Heart right ventricle (tissue), 16 donors: ENCODE results near the gene ECHS1. TPM values are rescaled to one million over a fixed set of nuclear protein-coding genes. Genes with fewer than 3 reads are reported as not detected.

Experiments
- ATAC-seq, 8 donors: fragments of 200-7000 bp; cut with Tn5 transposase; one replicate each; pipeline ENCODE4 v1.9.1; 2020; ENCODE audit warnings: mild to moderate bottlenecking in 8 of 8, moderate library complexity in 8 of 8, moderate number of reproducible peaks in 1 of 8
- DNase-seq, 2 donors: peaks; one replicate each; pipeline ENCODE4 v3.0.0-alpha.2; 2020
- H3K27ac ChIP-seq, 10 donors: fragments of 200-600 bp; sonication (generic) in 2 of 10; one replicate each; pipeline versions ENCODE4 v1.5.0 to v1.8.0; 2020 to 2022; ENCODE audit warnings: mild to moderate bottlenecking in 3 of 10
- H3K27me3 ChIP-seq, 7 donors: fragments of 200-600 bp; one replicate each; pipeline ENCODE4 v1.8.0; 2021 to 2022; ENCODE audit warnings: mild to moderate bottlenecking in 2 of 7
- H3K36me3 ChIP-seq, 9 donors: fragments of 200-600 bp; sonication (generic) in 1 of 9; one replicate each; pipeline versions ENCODE4 v1.5.0 to v1.8.0; 2020 to 2022; ENCODE audit warnings: mild to moderate bottlenecking in 2 of 9
- H3K4me1 ChIP-seq, 9 donors: fragments of 200-600 bp; sonication (generic) in 1 of 9; one replicate each; pipeline versions ENCODE4 v1.5.0 to v1.8.0; 2020 to 2022; ENCODE audit warnings: mild to moderate bottlenecking in 4 of 9
- H3K4me3 ChIP-seq, 10 donors: fragments of 200-600 bp; sonication (generic) in 2 of 10; one replicate each; pipeline versions ENCODE4 v1.5.0 to v1.8.0; 2020 to 2022; ENCODE audit warnings: mild to moderate bottlenecking in 7 of 10, moderate library complexity in 2 of 10
- H3K9me3 ChIP-seq, 11 donors: fragments of 200-600 bp in 10 of 11; sonication (generic) in 2 of 11; one replicate each; pipeline versions ENCODE4 v1.5.0 to v1.8.0; 2013 to 2022; ENCODE audit warnings: mild to moderate bottlenecking in 2 of 11, control low read depth in 1 of 11, moderate library complexity in 1 of 11
- WGBS, 2 donors: extraction: QIAGEN DNeasy Blood & Tissue Kit; methylation state at CpG; one replicate each; pipeline ENCODE4 v1.1.7; 2013; ENCODE audit warnings: inconsistent platforms in 1 of 2; 5-methylcytosine and 5-hydroxymethylcytosine counted together
- intact Hi-C, 10 donors: fragments of 100-400 bp; cut with DNase I; formaldehyde crosslinking; loops; one replicate each; pipeline versions ENCODE4 v1.11.1 to v1.14.2; 2022
- polyA plus RNA-seq, 2 donors: library from polyadenylated mRNA; stranded (reverse); fragments of 200-250 nt; gene quantifications; one replicate each; pipeline ENCODE4 v1.2.3, GENCODE V29; 2013
- total RNA-seq, 10 donors: library from RNA; stranded (reverse); fragmentation: NEBNext Ultra II Directional in 3 of 10; extraction: Animal tissue kit (Norgen Biotek cat#: 25700) in 3 of 10; gene quantifications; one replicate each; pipeline versions ENCODE4 v1.2.1 to v1.2.4, GENCODE V29; 2021 to 2023
- TF ChIP-seq, protein P1 (sequence below), 9 donors: fragments of 200-600 bp; sonication (generic) in 2 of 9; IDR thresholded peaks; one replicate each; pipeline versions ENCODE4 v1.5.0 to v1.8.0; 2021 to 2022; ENCODE audit warnings: antibody characterized with exemption in 9 of 9, mild to moderate bottlenecking in 5 of 9, moderate library complexity in 1 of 9
- donor health status: Arrhythmogenic right ventricular cardiomyopathy.
- donor health status: ischemic (EF 13 %, LVEDD 7.1; RV severe dilation, severe dysfunction).
- donor health status: healthy with polysubstance abuse.
- donor health status: DM: no; HTN: yes; CAD: no.
- donor health status: DM: no; HTN: no; CAD: no.
- donor health status: ischemic (EF 25% LVEDD 6.9; RV normal size, moderate dysfunction).
- donor health status: ischemic (EF 25% LVEDD 5.7; RV mildly dilated, moderate dysfunction).
- donor health status: healthy.
- donor health status: DM: yes; HTN: yes; CAD: no.
- donor health status: Ischemic cardiomyopathy.
- donor health status: ischemic (EF 35%, LVEDD 5.7; RV mildly dilated, moderate dysfunction).
- donor health status: nonischemic (EF 11% LVEDD 7.7; RV severe dilation, severe dysfunction).
- donor health status: DM: yes; HTN: yes; CAD: no.
- donor health status: PGD.
- donor health status: ischemic (EF 29% LVEDD 5.4; RV normal size, mild dysfunction).
- donor health status: nonischemic (EF 23%, LVEDD 6.1; RV moderate dilation, normal function).

The ECHS1 gene
- total and polyA plus RNA-seq, 12 donors: 117 to 275 (median 213) TPM

DNA sequence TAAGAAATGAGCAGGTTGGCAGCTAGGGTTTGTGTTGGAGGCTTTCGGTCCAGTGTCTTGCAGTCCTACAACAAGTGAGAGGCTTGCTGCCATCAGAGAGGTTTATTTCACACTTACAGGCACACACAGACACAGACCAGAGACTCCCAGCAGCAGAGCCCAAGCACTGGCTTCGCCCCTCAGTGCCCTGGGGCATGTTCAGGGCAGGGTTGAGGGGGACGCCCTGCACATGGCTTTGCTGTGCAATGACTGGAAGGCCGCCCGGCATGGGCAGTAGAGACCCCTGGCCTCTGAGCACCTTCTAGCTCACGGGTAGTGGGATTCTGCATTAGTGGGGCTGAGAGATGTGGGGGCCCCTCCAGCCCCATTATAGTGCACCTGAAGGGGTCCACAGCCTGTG lies 47.4 kb upstream of the ECHS1 start:
- intact Hi-C loops: loop anchor here in 1 of 10 donors (5.0 kb wide), 1 partner anchor 152 kb away; no protein-coding TSS in a partner anchor
- Histone ChIP-seq H3K4me1 (peaks cover 0 to 5% (median 0%) of the 10 kb centered on the region in 9 donors), H3K9me3 (no peaks in the 10 kb centered on the region), H3K36me3 (peaks cover 0 to 45% (median 10%) of the 10 kb centered on the region in 9 donors), H3K27me3 (peaks cover 0 to 21% (median 5%) of the 10 kb centered on the region in 7 donors), H3K27ac (no peak overlapping the region), H3K4me3 (no peak overlapping the region)
- TF ChIP-seq, protein P1, sequence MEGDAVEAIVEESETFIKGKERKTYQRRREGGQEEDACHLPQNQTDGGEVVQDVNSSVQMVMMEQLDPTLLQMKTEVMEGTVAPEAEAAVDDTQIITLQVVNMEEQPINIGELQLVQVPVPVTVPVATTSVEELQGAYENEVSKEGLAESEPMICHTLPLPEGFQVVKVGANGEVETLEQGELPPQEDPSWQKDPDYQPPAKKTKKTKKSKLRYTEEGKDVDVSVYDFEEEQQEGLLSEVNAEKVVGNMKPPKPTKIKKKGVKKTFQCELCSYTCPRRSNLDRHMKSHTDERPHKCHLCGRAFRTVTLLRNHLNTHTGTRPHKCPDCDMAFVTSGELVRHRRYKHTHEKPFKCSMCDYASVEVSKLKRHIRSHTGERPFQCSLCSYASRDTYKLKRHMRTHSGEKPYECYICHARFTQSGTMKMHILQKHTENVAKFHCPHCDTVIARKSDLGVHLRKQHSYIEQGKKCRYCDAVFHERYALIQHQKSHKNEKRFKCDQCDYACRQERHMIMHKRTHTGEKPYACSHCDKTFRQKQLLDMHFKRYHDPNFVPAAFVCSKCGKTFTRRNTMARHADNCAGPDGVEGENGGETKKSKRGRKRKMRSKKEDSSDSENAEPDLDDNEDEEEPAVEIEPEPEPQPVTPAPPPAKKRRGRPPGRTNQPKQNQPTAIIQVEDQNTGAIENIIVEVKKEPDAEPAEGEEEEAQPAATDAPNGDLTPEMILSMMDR (IDR thresholded peaks at IDR 0.05): no peak
- ATAC-seq (no peak), DNase-seq (peak in 1 of 2 donors; percentile 5)
- 92 to 97% methylated on average over 6 of the region's 6 CpGs for WGBS, 2 donors

DNA sequence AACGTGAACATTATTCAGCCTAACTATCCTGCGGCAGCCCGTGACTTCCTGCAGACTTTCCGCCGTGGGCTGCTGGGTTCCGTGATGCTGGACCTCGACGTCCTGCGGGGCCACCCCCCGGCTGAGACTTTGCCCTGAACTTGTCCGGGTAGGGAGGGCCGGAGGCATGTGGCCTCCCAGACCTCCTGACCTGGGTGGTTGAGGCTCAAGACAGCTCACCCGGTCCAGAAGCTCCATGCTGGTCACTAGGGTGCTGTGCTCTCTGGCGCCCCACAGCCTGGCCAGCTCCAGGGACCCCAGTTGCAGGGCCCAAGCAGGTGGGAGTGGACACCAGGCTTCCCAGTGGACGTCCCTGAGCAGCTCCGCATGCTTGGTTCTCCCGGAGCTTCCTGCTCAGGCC lies 46.9 kb upstream of the ECHS1 start:
- H3K27me3 ChIP-seq: peaks cover 0 to 20% (median 2%) of the 10 kb centered on the region in 7 donors
- no peaks in the 10 kb centered on the region for H3K9me3 ChIP-seq
- peaks cover 0 to 50% (median 10%) of the 10 kb centered on the region in 9 donors for H3K36me3 ChIP-seq
- ATAC-seq (no peak), DNase-seq (peak in 1 of 2 donors; percentile 9)
- H3K27ac ChIP-seq: no peak overlapping the region
- H3K4me3 ChIP-seq: no peak overlapping the region
- TF ChIP-seq, protein P1 (IDR thresholded peaks at IDR 0.05): no peak
- peaks cover 0 to 5% (median 0%) of the 10 kb centered on the region in 9 donors for H3K4me1 ChIP-seq
- intact Hi-C loops: loop anchor here in 1 of 10 donors (5.0 kb wide), 1 partner anchor 152 kb away; no protein-coding TSS in a partner anchor
- 91 to 93% methylated on average over 17 of the region's 17 CpGs for WGBS, 2 donors

DNA sequence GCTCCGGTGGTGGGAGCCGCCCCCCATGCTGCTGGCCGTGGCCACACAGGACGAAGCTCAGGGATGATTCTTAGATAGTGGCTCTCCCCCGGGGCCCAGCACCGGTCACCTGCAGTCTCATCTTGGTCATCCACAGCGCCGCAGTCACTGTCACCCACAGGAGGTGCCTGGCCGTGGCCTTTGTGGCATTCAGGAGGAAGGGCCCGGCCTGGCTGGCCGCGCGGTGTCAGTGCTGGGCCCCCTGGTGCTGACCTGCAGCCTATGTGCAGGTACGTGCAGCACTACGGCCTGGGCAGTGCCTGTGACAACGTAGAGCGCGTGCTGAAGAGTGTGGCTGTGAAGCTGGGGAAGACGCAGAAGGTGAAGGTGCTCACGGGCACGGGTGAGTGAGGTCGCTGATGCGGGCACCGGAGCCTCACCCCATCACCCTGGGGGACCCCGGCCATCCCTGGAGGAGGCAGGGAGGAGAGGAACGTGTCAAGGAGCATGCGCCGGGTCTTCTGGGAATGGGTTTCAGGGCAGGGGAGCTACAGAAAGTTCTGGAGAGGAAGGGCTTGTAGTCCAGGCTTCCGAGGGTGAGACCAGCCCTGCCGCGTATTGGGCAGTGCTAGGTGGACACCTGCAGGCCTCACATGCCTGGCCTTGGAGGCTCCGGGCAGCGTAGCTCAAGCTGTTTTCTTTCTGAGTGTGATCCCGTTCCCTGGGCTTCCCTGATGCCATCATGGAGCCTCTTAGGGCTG lies 46.2 kb upstream of the ECHS1 start:
- H3K4me3 ChIP-seq: no peak overlapping the region
- H3K36me3 ChIP-seq: peaks cover 0 to 56% (median 10%) of the 10 kb centered on the region in 9 donors
- H3K27ac ChIP-seq: no peak overlapping the region
- peaks cover 0 to 18% (median 0%) of the 10 kb centered on the region in 7 donors for H3K27me3 ChIP-seq
- 92 to 95% methylated on average over 34 of the region's 34 CpGs for WGBS, 2 donors
- ATAC-seq (no peak), DNase-seq (peak in 1 of 2 donors; percentile 11)
- H3K9me3 ChIP-seq: no peaks in the 10 kb centered on the region
- intact Hi-C loops: no loop called here
- TF ChIP-seq, protein P1 (IDR thresholded peaks at IDR 0.05): no peak
- peaks cover 0 to 5% (median 0%) of the 10 kb centered on the region in 9 donors for H3K4me1 ChIP-seq

DNA sequence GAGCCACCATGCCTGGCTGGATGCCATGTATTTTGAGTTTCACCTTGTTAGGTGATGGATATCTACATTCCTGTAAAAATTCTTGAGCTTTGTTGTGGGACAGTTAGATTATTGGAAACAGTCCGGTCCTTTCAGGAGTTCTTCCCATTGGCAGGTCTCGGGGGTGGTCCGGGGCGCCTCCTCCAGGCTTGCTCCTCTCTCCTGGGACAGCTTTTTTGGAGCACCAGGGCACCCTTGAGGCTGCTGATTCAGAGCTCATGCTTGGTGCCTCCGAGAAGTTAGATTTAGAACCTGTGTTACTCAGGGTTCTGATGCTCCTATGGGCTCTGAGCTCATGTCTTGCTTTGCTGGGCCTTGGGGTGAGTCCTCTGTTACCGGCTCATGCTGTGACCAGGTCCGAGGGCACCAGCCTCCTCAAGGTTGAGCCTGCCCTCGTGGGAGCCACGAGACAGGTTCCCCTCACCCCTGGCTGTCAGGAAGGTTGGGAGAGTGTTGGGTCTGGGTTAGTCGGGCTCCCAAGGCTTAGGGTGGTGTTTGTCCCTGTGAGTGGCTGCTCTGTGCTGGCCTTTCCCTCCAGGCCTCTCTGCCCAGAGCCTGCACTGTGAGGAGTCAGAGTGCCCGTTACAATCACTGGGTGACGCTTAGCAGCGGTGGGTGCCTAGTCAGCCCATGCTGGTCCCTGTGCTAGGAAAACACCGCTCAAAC lies 45.3 kb upstream of the ECHS1 start:
- peaks cover 0 to 5% (median 0%) of the 10 kb centered on the region in 9 donors for H3K4me1 ChIP-seq
- no peak for ATAC-seq
- no peak overlapping the region for H3K27ac ChIP-seq
- no peak overlapping the region for H3K4me3 ChIP-seq
- no peak for DNase-seq
- peaks cover 0 to 2% (median 0%) of the 10 kb centered on the region in 11 donors for H3K9me3 ChIP-seq
- H3K36me3 ChIP-seq: peaks cover 0 to 60% (median 10%) of the 10 kb centered on the region in 9 donors
- intact Hi-C loops: no loop called here
- TF ChIP-seq, protein P1 (IDR thresholded peaks at IDR 0.05): no peak
- 96 to 98% methylated on average over 14 of the region's 14 CpGs for WGBS, 2 donors
- H3K27me3 ChIP-seq: peaks cover 0 to 18% (median 0%) of the 10 kb centered on the region in 7 donors
